ENCODE data around the gene IGFBP4. TPM values are rescaled to one million over a fixed set of nuclear protein-coding genes. Genes with fewer than 3 reads are reported as not detected.

Gene IGFBP4
- total and polyA plus RNA-seq, 2 of the 13 experiments (the other 11 are each of a cell fraction or from before 2014, with no cell fraction given): 4.1 to 49.0 TPM

GRCh38 chr17:40419559-40420331, 23.5 kb upstream of the IGFBP4 start (continued):
- TF ChIP-seq RBM22 (optimal IDR thresholded peaks at IDR 0.05; ENCODE audit: low read length) (no peak), ZNF343 (CRISPR knock-in tag; IDR thresholded peaks at IDR 0.05) (peak; percentile 86), CHD4 (IDR thresholded peaks at IDR 0.05; ENCODE audit: borderline replicate concordance, low read length) (peak; percentile 59; the same call in 1 of the 2 replicates), HNF4A (CRISPR knock-in tag; IDR thresholded peaks at IDR 0.05) (peak; percentile 92), ZFP41 (CRISPR knock-in tag; IDR thresholded peaks at IDR 0.05; ENCODE audit: borderline replicate concordance) (no peak), ZFP91 (CRISPR knock-in tag; IDR thresholded peaks at IDR 0.05; ENCODE audit: borderline replicate concordance) (peak; percentile 74), AGO1 (IDR thresholded peaks at IDR 0.05; ENCODE audit: low read depth, low read length, poor library complexity, severe bottlenecking) (no peak), MAFK (conservative IDR thresholded peaks at IDR 0.05 in 1 of 2, IDR thresholded peaks at IDR 0.05 in 1 of 2; ENCODE audit: low read length in 2 of 2) (peak; percentile 27 to 37; a peak in 1 of 4 replicates), GFI1 (CRISPR knock-in tag; IDR thresholded peaks at IDR 0.05; ENCODE audit: borderline replicate concordance) (peak; percentile 6; the same call in 1 of the 2 replicates), JARID2 (CRISPR knock-in tag; IDR thresholded peaks at IDR 0.05; ENCODE audit: insufficient replicate concordance) (no peak), ZFP36 (IDR thresholded peaks at IDR 0.05; ENCODE audit: borderline replicate concordance, low read depth, low read length, partially characterized antibody) (no peak), PATZ1 (CRISPR knock-in tag; IDR thresholded peaks at IDR 0.05) (peak; percentile 89), ATF7-NPFF (CRISPR knock-in tag; IDR thresholded peaks at IDR 0.05; ENCODE audit: low read depth) (no peak; the same call in 1 of the 2 replicates), GZF1 (CRISPR knock-in tag; IDR thresholded peaks at IDR 0.05) (peak; percentile 63; the same call in 1 of the 2 replicates), HNRNPL (IDR thresholded peaks at IDR 0.05; ENCODE audit: low read depth, low read length) (peak; percentile 91), ZNF30 (CRISPR knock-in tag; IDR thresholded peaks at IDR 0.05) (0 out of 2 replicates have a peak, but pooled peaks have one; percentile 54), NFAT5 (CRISPR knock-in tag; IDR thresholded peaks at IDR 0.05) (no peak; the same call in 1 of the 2 replicates), NKX3-1 (CRISPR knock-in tag; IDR thresholded peaks at IDR 0.05) (no peak), ZNF570 (CRISPR knock-in tag; IDR thresholded peaks at IDR 0.05; ENCODE audit: borderline replicate concordance) (no peak), CREM (IDR thresholded peaks at IDR 0.05) (peak; percentile 78), CREM (CRISPR knock-in tag; IDR thresholded peaks at IDR 0.05) (no peak)

Data from HepG2 (cell line).